Upper lobe of left lung (tissue), 4 donors: ENCODE data around the gene NSUN7.

Source experiments
- CTCF ChIP-seq, 6 experiments: fragments of 450-650 bp in 4 of 6; fragments of 200-600 bp in 2 of 6; sonication (generic) in 2 of 6; IDR thresholded peaks; one replicate each; pipeline ENCODE4 v1.5.1; 2016 to 2019; ENCODE audit warnings: antibody characterized with exemption in 6 of 6
- POLR2A ChIP-seq, 4 donors: fragments of 450-650 bp; IDR thresholded peaks; one replicate each; pipeline ENCODE4 v1.5.1; 2016 to 2017; ENCODE audit warnings: antibody characterized with exemption in 4 of 4, mild to moderate bottlenecking in 2 of 4

GRCh38 chr4:40719008-40719623 lies 30.6 kb upstream of the NSUN7 start:
- TF ChIP-seq POLR2A (IDR thresholded peaks at IDR 0.05) (no peak), CTCF (IDR thresholded peaks at IDR 0.05) (peak; percentile 23 to 67 (median 49))
